Left lung (tissue), 10 donors: ENCODE measurements around the gene MMP28. TPM values are rescaled to one million over a fixed set of nuclear protein-coding genes. Genes with fewer than 3 reads are reported as not detected.

ENCODE experiments used
- ATAC-seq: fragments of 200-7000 bp; cut with Tn5 transposase; one replicate; pipeline ENCODE4 v1.9.1; 2020; ENCODE audit warnings: moderate library complexity
- DNase-seq, 4 donors: peaks; one replicate each; pipeline ENCODE4 v3.0.0-alpha.2; 2013 to 2020
- H3K27ac ChIP-seq, 2 donors: fragments of 200-600 bp; sonication (generic) in 1 of 2; one replicate each; pipeline versions ENCODE4 v1.5.0 to v1.8.0; 2020 to 2021
- H3K27me3 ChIP-seq, 2 donors: fragments of 200-600 bp; sonication (generic) in 1 of 2; one replicate each; pipeline versions ENCODE4 v1.5.0 to v1.8.0; 2020 to 2021
- H3K36me3 ChIP-seq, 2 donors: fragments of 200-600 bp; sonication (generic) in 1 of 2; one replicate each; pipeline versions ENCODE4 v1.5.0 to v1.8.0; 2020 to 2021
- H3K4me1 ChIP-seq, 2 donors: fragments of 200-600 bp; one replicate each; pipeline ENCODE4 v1.8.0; 2021
- H3K4me3 ChIP-seq, 2 donors: fragments of 200-600 bp; sonication (generic) in 1 of 2; one replicate each; pipeline versions ENCODE4 v1.5.0 to v1.8.0; 2020 to 2021; ENCODE audit warnings: mild to moderate bottlenecking in 1 of 2
- H3K9me3 ChIP-seq, 2 donors: fragments of 200-600 bp; sonication (generic) in 1 of 2; one replicate each; pipeline versions ENCODE4 v1.5.0 to v1.8.0; 2020 to 2021
- intact Hi-C, 2 donors: fragments of 100-400 bp; cut with DNase I; formaldehyde crosslinking; loops; one replicate each; pipeline versions ENCODE4 v1.11.2 to v1.14.2; 2022
- polyA plus RNA-seq, 6 donors: library from polyadenylated mRNA; unstranded; fragments of 120-200 nt; gene quantifications; one replicate each; pipeline ENCODE4 v1.2.1, GENCODE V29; 2013; ENCODE audit not compliant: insufficient read length in 6 of 6
- total RNA-seq, 2 donors: library from RNA; stranded (reverse); fragmentation: NEBNext Ultra II Directional; extraction: Animal tissue kit (Norgen Biotek cat#: 25700); gene quantifications; one replicate each; pipeline ENCODE4 v1.2.1, GENCODE V29; 2021
- TF ChIP-seq, protein P1 (sequence below), 2 donors: fragments of 200-600 bp; sonication (generic) in 1 of 2; IDR thresholded peaks; one replicate each; pipeline versions ENCODE4 v1.5.0 to v1.8.0; 2021; ENCODE audit warnings: antibody characterized with exemption in 2 of 2
- donor health status: DM: no; HTN: yes; CAD: no.
- donor health status: DM: no; HTN: no; CAD: no.

MMP28 gene
- total and polyA plus RNA-seq, 8 donors: 6.6 to 95.0 (median 8.5) TPM

DNA sequence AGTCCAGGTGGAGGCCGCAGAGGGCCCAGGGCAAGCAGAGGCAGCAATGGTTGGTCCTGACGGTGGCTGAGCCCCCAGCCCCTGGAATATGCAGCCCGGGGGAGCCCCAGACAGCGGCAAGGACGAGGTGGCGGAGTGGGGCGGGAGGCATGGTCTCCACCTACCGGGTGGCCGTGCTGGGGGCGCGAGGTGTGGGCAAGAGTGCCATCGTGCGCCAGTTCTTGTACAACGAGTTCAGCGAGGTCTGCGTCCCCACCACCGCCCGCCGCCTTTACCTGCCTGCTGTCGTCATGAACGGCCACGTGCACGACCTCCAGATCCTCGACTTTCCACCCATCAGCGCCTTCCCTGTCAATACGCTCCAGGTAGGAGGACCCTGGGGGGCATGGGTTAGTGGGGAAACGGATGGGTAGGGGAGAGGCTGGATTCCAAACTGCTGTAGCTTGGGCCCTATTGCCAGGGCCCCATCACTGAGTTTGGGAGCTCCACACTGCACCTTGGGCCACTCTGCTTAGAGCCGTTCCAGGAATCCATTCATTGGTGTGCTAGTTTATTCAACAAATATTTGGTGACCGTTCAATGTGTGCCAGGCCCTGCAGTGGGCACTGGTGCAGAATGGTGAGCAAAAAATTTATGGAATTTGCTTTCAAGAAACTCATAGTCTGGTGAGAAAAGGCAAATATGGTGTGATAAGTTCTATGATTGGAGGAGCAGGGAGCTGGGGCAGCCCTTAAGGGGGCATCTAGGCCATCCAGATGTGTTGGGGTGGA, 60.2 kb downstream of the MMP28 start:
- TF ChIP-seq, protein P1, sequence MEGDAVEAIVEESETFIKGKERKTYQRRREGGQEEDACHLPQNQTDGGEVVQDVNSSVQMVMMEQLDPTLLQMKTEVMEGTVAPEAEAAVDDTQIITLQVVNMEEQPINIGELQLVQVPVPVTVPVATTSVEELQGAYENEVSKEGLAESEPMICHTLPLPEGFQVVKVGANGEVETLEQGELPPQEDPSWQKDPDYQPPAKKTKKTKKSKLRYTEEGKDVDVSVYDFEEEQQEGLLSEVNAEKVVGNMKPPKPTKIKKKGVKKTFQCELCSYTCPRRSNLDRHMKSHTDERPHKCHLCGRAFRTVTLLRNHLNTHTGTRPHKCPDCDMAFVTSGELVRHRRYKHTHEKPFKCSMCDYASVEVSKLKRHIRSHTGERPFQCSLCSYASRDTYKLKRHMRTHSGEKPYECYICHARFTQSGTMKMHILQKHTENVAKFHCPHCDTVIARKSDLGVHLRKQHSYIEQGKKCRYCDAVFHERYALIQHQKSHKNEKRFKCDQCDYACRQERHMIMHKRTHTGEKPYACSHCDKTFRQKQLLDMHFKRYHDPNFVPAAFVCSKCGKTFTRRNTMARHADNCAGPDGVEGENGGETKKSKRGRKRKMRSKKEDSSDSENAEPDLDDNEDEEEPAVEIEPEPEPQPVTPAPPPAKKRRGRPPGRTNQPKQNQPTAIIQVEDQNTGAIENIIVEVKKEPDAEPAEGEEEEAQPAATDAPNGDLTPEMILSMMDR (IDR thresholded peaks at IDR 0.05): no peak
- Histone ChIP-seq H3K27me3 (peaks cover under 1 to 26% of the 10 kb centered on the region in 2 donors), H3K9me3 (no peaks in the 10 kb centered on the region), H3K4me3 (no peak overlapping the region), H3K4me1 (peaks cover 3 to 9% of the 10 kb centered on the region in 2 donors), H3K36me3 (no peaks in the 10 kb centered on the region), H3K27ac (no peak overlapping the region)
- ATAC-seq: no peak
- no peak for DNase-seq
- intact Hi-C loops: no loop called here

- H3K27me3 ChIP-seq: peaks cover 0 to 21% of the 10 kb centered on the region in 2 donors
- TF ChIP-seq, protein P1 (IDR thresholded peaks at IDR 0.05): no peak
- intact Hi-C loops: no loop called here
- peaks cover 3 to 9% of the 10 kb centered on the region in 2 donors for H3K4me1 ChIP-seq
- no peak overlapping the region for H3K4me3 ChIP-seq
- DNase-seq (no peak), ATAC-seq (no peak)
- no peaks in the 10 kb centered on the region for H3K36me3 ChIP-seq
- no peak overlapping the region for H3K27ac ChIP-seq
- H3K9me3 ChIP-seq: no peaks in the 10 kb centered on the region
Measured at GRCh38 chr17:35734396-35734795, 61.0 kb downstream of the MMP28 start.

DNA sequence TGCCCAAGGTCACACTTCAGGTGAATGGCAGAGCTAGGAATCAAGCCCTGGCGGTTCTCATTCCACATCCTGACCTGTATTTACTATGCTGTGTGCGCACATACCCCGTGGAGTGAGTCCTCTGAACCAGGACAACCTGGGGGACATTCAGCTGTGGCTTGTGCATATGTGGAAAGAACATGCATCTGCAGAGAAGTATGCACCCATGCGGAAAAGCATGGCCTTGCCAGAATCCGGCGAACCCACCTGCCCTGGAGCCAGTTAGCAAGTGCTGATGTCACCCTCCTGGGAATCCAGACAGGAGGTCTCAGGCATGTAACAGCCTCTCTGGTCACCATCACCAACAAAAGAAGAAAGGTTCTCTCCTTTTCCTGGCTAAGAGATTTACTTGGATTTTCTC, 62.1 kb downstream of the MMP28 start:
- TF ChIP-seq, protein P1 (IDR thresholded peaks at IDR 0.05): no peak
- Histone ChIP-seq H3K36me3 (peaks cover 0 to 6% of the 10 kb centered on the region in 2 donors), H3K9me3 (no peaks in the 10 kb centered on the region), H3K4me3 (no peak overlapping the region), H3K27ac (no peak overlapping the region), H3K27me3 (peaks cover 0 to 21% of the 10 kb centered on the region in 2 donors), H3K4me1 (peaks cover 3 to 9% of the 10 kb centered on the region in 2 donors)
- ATAC-seq (no peak), DNase-seq (no peak)
- intact Hi-C loops: no loop called here

DNA sequence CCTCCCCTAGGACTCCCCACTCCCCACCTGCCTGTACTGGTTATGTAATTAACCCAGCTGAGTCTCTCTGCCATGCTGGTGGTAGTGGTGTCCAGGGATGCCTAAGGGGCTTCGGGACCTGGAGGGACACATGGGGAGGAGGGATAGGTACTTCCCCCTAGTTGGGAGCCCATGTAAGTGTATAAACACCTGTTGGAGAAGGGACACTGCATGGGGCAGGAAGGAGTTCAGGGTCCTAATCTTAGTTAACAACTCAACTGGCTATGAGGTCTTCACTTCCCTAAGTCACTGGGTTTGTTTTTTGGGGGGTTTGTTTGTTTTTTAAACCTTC, 62.7 kb downstream of the MMP28 start:
- H3K27me3 ChIP-seq: peaks cover 0 to 21% of the 10 kb centered on the region in 2 donors
- TF ChIP-seq, protein P1 (IDR thresholded peaks at IDR 0.05): no peak
- H3K4me1 ChIP-seq: peaks cover 3 to 9% of the 10 kb centered on the region in 2 donors
- intact Hi-C loops: no loop called here
- no peak overlapping the region for H3K4me3 ChIP-seq
- no peak overlapping the region for H3K27ac ChIP-seq
- ATAC-seq (no peak), DNase-seq (no peak)
- no peaks in the 10 kb centered on the region for H3K9me3 ChIP-seq
- H3K36me3 ChIP-seq: peaks cover 0 to 12% of the 10 kb centered on the region in 2 donors

DNA sequence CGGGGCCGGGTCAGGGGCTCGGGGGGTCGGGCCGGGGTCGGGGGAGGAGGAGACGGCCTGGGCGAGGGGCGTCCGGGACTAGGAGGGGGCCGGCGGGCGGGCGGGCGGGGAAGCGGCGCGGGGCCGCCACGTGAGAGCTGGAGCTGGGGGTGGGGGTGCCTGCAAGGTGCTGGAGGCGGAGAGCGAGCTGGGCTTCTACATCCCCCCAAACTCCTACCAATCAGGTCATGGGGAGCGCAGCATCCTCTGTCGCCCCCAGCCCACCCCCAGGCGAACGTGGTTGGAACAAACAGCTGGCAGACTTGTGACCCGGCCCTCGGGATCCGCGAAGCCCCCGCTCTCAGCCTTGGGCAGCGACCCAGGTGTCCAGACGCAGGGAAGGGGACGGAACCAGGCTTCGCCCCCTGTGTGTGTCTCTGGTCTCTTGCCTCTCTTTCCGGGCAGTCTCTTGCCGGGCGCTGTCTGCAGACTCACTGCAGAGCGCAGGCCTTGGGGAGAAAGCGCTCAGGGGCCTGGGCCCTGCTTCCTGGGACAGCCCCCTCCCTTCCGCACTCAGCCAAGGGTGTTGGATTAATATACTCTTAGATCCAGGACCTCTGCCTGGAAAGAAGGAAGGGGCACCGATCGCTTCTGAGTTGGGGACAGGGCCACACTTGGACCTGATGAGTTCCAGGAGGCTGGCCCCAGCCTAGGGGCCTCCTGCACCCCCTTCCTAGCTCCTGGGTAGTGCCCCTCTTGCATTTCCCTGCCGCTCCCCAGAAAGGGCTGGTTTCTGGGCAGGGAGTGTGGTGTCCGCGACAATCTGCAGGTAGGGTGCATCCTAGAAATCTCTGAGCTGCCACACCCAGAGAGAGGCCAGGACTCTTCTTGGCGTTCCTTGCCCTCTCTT, 63.3 kb downstream of the MMP28 start:
- Histone ChIP-seq H3K27me3 (peaks cover 0 to 21% of the 10 kb centered on the region in 2 donors), H3K9me3 (no peaks in the 10 kb centered on the region), H3K36me3 (peaks cover 0 to 18% of the 10 kb centered on the region in 2 donors), H3K27ac (no peak overlapping the region), H3K4me1 (peaks cover 3 to 9% of the 10 kb centered on the region in 2 donors), H3K4me3 (peak overlapping the region; percentile 34 to 39)
- ATAC-seq (peak; percentile 29), DNase-seq (no peak)
- TF ChIP-seq, protein P1 (IDR thresholded peaks at IDR 0.05): no peak
- intact Hi-C loops: no loop called here
